Activated CD8-positive, alpha-beta memory T cell treated with anti-CD3 and anti-CD28 coated beads, Interleukin-2, amount 10 ng/mL, durations not matched to agents 7 days and 5 days (primary cell): ENCODE data around the gene ABHD5. TPM values are rescaled to one million over a fixed set of nuclear protein-coding genes. Genes with fewer than 3 reads are reported as not detected.
"Not testable (repeated sequence)": the region's sequence is repeated elsewhere in the genome, so short reads cannot be mapped to it uniquely, and the experiment has no call there.

Experiments used
- ATAC-seq: fragments of 150-1000 bp; cut with Tn5 transposase; one replicate; pipeline ENCODE4 v1.10.0; 2021; ENCODE audit warnings: moderate library complexity
- CTCF ChIA-PET: fragments of 350-600 bp; sonication (Branson Sonifier 250); formaldehyde crosslinking; loops from one replicate; lab custom pipeline; 2021; ENCODE audit warnings: antibody characterized with exemption; lab: Charles Lee
- DNase-seq: peaks from one replicate; pipeline ENCODE4 v3.0.0-alpha.2; 2020
- H3K27ac Mint-ChIP-seq: one replicate; pipeline ENCODE4 v1.8.0; 2021; ENCODE audit warnings: mild to moderate bottlenecking, mixed read lengths
- H3K27me3 Mint-ChIP-seq: one replicate; pipeline ENCODE4 v1.8.0; 2021; ENCODE audit warnings: mixed read lengths
- H3K36me3 Mint-ChIP-seq: one replicate; pipeline ENCODE4 v1.8.0; 2021; ENCODE audit warnings: mild to moderate bottlenecking, mixed read lengths
- H3K4me1 Mint-ChIP-seq: one replicate; pipeline ENCODE4 v1.8.0; 2021; ENCODE audit warnings: mixed read lengths
- H3K4me3 Mint-ChIP-seq: one replicate; pipeline ENCODE4 v1.8.0; 2021; ENCODE audit warnings: mild to moderate bottlenecking, moderate library complexity, mixed read lengths
- H3K9me3 Mint-ChIP-seq: one replicate; pipeline ENCODE4 v1.8.0; 2022; ENCODE audit warnings: low read depth, mixed read lengths
- total RNA-seq, 2 experiments: library from RNA; stranded (reverse); gene quantifications; one replicate each; pipeline ENCODE4 v1.2.3, GENCODE V29; 2021

The ABHD5 gene
- total RNA-seq, 2 experiments from 2014 or later: 12.9 to 16.5 TPM

DNA sequence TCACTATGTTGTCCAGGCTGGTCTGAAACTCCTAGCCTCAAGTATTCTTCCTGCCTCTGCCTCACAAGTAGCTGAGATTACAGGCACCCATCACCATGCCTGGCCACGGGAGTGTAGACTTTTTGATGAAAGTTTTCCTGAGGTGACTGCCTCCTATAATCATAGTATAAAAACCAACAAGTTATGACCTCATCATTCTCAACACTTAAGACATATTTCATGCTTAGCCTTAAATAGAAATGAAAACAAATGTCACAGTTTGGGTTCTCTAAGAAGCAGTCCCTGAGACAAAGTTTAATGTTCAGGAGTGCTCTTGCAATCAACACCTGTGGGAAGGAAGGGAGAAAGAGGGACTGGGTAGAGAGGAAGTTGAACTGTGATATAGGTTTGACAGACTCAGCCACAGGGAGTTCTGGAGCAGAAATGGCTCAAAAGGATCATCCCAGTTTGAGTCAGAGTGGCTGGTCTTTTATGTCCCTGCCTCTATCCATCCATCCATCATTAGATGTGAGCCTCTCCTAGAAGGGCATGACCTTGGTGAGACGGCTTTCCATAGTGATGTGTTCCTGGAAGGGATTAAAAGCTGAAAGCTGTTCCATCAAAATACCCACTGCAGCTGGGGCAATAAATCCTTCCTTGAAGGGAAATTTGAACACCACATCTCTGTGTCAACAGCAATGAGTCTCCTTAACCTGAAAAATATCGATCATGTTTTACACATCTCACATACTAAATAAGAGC is 16.2 kb upstream of the ABHD5 start:
- no peak for ATAC-seq
- Mint-ChIP-seq H3K4me1 (no peaks in the 10 kb centered on the region), H3K36me3 (no peaks in the 10 kb centered on the region), H3K4me3 (no peak overlapping the region), H3K27ac (no peak overlapping the region), H3K27me3 (peaks cover 6% of the 10 kb centered on the region), H3K9me3 (no peaks in the 10 kb centered on the region)
- DNase-seq: no peak
- CTCF ChIA-PET: no interaction called here

GRCh38 chr3:43675593-43675992 is 15.1 kb upstream of the ABHD5 start:
- no peaks in the 10 kb centered on the region for H3K36me3 Mint-ChIP-seq
- DNase-seq (no peak), ATAC-seq (no peak)
- H3K27ac Mint-ChIP-seq: no peak overlapping the region
- H3K9me3 Mint-ChIP-seq: no peaks in the 10 kb centered on the region
- H3K27me3 Mint-ChIP-seq: peaks cover 6% of the 10 kb centered on the region
- H3K4me3 Mint-ChIP-seq: no peak overlapping the region
- H3K4me1 Mint-ChIP-seq: no peaks in the 10 kb centered on the region
- CTCF ChIA-PET: no interaction called here

DNA sequence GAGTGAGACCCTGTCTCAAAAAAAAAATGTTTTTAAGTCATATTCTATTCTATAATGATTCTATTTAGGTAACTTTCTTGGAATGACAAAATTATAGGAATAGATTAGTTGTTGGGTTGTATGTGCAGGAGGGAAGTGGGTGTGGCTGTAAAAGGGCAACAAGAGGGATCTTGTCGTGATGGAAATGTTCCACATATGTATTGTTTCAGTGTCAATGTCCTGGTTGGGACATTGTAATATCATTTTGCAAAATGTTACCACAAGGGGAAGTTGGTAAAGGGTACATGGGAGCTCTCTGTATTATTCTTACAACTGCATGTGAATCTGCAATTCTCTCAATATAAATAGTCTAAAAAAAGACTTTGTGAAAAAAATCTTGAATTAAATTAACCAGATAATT is 14.3 kb upstream of the ABHD5 start:
- no peak for DNase-seq
- H3K4me3 Mint-ChIP-seq: no peak overlapping the region
- H3K27ac Mint-ChIP-seq: no peak overlapping the region
- peaks cover 5% of the 10 kb centered on the region for H3K27me3 Mint-ChIP-seq
- no peaks in the 10 kb centered on the region for H3K9me3 Mint-ChIP-seq
- H3K36me3 Mint-ChIP-seq: no peaks in the 10 kb centered on the region
- CTCF ChIA-PET: no interaction called here
- no peaks in the 10 kb centered on the region for H3K4me1 Mint-ChIP-seq
- ATAC-seq: no peak

GRCh38 chr3:43678375-43678774 is 12.4 kb upstream of the ABHD5 start:
- H3K27me3 Mint-ChIP-seq, H3K27ac Mint-ChIP-seq, H3K4me3 Mint-ChIP-seq, CTCF ChIA-PET, H3K36me3 Mint-ChIP-seq, ATAC-seq, H3K4me1 Mint-ChIP-seq, DNase-seq, H3K9me3 Mint-ChIP-seq: not testable (repeated sequence)

DNA sequence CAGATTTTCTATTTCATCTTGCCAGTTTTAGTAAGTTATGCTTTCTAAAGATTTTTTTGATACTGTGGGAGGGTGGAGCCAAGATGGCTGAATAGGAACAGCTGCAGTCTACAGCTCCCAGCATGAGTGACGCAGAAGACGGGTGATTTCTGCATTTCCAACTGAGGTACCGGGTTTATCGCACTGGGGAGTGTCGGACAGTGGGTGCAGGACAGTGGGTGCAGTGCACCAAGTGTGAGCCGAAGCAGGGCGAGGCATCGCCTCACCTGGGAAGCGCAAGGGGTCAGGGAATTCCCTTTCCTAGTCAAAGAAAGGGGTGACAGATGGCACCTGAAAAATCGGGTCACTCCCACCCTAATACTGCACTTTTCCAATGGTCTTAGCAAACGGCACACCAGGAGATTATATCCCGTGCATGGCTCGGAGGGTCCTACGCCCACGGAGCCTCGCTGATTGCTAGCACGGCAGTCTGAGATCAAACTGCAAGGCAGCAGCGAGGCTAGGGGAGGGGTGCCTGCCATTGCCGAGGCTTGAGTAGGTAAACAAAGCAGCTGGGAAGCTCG is 11.8 kb upstream of the ABHD5 start:
- ATAC-seq, CTCF ChIA-PET, H3K4me3 Mint-ChIP-seq, H3K27ac Mint-ChIP-seq, H3K9me3 Mint-ChIP-seq, DNase-seq, H3K36me3 Mint-ChIP-seq, H3K4me1 Mint-ChIP-seq: not testable (repeated sequence)
- H3K27me3 Mint-ChIP-seq: peaks cover 10% of the 10 kb centered on the region

DNA sequence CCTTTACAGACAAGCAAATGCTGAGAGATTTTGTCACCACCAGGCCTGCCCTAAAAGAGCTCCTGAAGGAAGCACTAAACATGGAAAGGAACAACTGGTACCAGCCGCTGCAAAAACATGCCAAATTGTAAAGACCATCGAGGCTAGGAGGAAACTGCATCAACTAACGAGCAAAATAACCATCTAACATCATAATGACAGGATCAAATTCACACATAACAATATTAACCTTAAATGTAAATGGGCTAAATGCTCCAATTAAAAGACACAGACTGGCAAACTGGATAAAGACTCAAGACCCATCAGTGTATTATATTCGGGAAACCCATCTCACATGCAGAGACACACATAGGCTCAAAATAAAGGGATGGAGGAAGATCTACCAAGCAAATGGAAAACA is 9.9 kb upstream of the ABHD5 start:
- H3K36me3 Mint-ChIP-seq, H3K4me3 Mint-ChIP-seq, DNase-seq, ATAC-seq, H3K27ac Mint-ChIP-seq, H3K4me1 Mint-ChIP-seq, CTCF ChIA-PET, H3K9me3 Mint-ChIP-seq: not testable (repeated sequence)
- H3K27me3 Mint-ChIP-seq: peaks cover 12% of the 10 kb centered on the region

- Mint-ChIP-seq H3K36me3 (peaks cover 2% of the 10 kb centered on the region), H3K27me3 (peaks cover 12% of the 10 kb centered on the region)
Measured at GRCh38 chr3:43684944-43685343, 5.8 kb upstream of the ABHD5 start.

GRCh38 chr3:43685921-43686320 is 4.8 kb upstream of the ABHD5 start:
- ATAC-seq: no peak
- CTCF ChIA-PET: no interaction called here

More at GRCh38 chr3:43684944-43685343, 5.8 kb upstream of the ABHD5 start:
- no peaks in the 10 kb centered on the region for H3K9me3 Mint-ChIP-seq
- H3K4me1 Mint-ChIP-seq: peaks cover 4% of the 10 kb centered on the region
- H3K27ac Mint-ChIP-seq: no peak overlapping the region
- no peak overlapping the region for H3K4me3 Mint-ChIP-seq
- CTCF ChIA-PET: no interaction called here
- ATAC-seq (no peak), DNase-seq (no peak)

DNA sequence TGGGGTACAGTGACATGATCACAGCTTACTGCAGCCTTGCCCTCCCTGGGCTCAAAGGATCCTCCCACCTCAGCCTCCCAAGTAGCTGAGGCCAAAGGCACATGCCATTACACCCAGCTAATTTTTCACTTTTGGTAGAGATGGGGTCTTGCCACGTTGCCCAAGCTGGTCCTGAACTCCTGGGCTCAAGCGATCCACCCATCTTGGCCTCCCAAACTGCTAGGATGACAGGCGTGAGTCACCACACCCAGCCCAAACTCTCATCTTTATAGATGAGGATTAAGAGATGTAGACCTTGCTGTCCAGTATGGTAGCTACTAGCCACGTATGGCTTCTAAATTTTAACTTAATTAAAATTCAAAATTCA is 4.4 kb upstream of the ABHD5 start:
- Mint-ChIP-seq H3K4me3 (no peak overlapping the region), H3K9me3 (no peaks in the 10 kb centered on the region), H3K4me1 (peaks cover 9% of the 10 kb centered on the region), H3K27ac (no peak overlapping the region), H3K27me3 (peaks cover 12% of the 10 kb centered on the region), H3K36me3 (peaks cover 2% of the 10 kb centered on the region)
- no peak for DNase-seq
- CTCF ChIA-PET: no interaction called here
- ATAC-seq: no peak

More at GRCh38 chr3:43685921-43686320, 4.8 kb upstream of the ABHD5 start:
- Mint-ChIP-seq H3K4me3 (no peak overlapping the region), H3K27ac (no peak overlapping the region), H3K27me3 (peaks cover 12% of the 10 kb centered on the region), H3K36me3 (peaks cover 2% of the 10 kb centered on the region), H3K9me3 (no peaks in the 10 kb centered on the region), H3K4me1 (peaks cover 9% of the 10 kb centered on the region)
- no peak for DNase-seq

DNA sequence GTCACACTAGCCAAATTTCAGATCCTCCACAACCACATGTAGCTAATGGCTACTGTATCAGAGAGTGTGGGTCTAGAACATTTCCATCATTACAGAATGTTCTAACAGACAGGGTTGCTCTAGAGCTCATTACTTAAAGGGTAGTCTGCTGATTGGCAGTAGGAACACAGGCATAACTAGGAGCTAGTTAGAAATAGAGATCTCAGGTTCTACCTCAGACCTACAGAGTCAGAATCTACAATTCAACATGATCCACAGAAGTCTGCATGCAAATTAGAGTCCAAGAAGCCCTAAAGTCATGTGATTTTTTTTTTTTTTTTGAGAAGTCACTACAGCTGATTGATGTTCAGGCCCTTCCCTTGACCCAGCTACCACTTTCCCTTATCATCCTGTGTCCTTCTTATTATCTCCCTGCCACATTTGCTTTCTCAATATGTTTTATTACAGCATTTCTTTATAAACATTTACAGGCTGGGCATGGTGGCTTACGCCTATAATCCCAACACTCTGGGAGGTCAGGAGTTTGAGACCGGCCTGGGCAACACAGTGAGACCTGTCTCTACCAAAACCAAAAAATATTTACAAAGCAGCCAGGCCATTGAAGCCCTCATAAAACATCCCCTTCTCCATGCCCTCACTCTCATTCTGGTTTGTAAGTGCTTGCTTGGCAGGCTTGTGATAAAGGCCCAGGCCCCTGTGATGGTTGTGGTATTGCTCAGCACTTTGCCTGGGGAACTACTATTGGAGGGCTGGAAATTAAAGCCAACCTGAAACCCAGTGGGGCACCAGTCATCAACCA is 3.8 kb upstream of the ABHD5 start:
- peaks cover 6% of the 10 kb centered on the region for H3K27me3 Mint-ChIP-seq
- H3K36me3 Mint-ChIP-seq: peaks cover 2% of the 10 kb centered on the region
- no peak overlapping the region for H3K27ac Mint-ChIP-seq
- CTCF ChIA-PET: no interaction called here
- DNase-seq (no peak), ATAC-seq (no peak)
- no peaks in the 10 kb centered on the region for H3K9me3 Mint-ChIP-seq
- H3K4me3 Mint-ChIP-seq: no peak overlapping the region
- peaks cover 13% of the 10 kb centered on the region for H3K4me1 Mint-ChIP-seq

GRCh38 chr3:43687499-43687811 is 3.3 kb upstream of the ABHD5 start:
- DNase-seq (no peak), ATAC-seq (no peak)
- Mint-ChIP-seq H3K36me3 (peaks cover 2% of the 10 kb centered on the region), H3K9me3 (no peaks in the 10 kb centered on the region), H3K27ac (no peak overlapping the region), H3K4me3 (no peak overlapping the region), H3K27me3 (peaks cover 2% of the 10 kb centered on the region), H3K4me1 (peaks cover 19% of the 10 kb centered on the region)
- CTCF ChIA-PET: no interaction called here

DNA sequence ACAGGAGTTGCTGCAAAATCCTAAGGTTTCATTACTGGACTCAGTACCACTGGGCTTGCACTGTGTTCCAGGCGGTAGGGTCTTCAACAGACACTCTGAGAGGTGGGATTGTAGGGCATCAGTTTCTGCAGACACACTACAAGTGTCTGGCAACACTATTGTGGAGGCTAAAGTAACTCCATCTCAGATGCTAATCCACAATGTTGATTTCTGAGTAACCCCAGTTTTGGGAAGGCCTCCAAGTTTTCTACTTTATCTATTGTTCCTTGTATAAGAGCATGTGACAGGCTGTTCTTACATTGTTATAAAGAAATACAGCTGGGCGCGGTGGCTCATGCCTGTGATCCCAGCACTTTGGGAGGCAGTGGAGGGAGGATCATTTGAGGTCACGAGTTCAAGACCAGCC is 2.5 kb upstream of the ABHD5 start:
- DNase-seq: no peak
- CTCF ChIA-PET: no interaction called here
- Mint-ChIP-seq H3K4me3 (no peak overlapping the region), H3K4me1 (peaks cover 24% of the 10 kb centered on the region), H3K27me3 (peaks cover 2% of the 10 kb centered on the region), H3K36me3 (peaks cover 2% of the 10 kb centered on the region), H3K9me3 (no peaks in the 10 kb centered on the region), H3K27ac (no peak overlapping the region)
- no peak for ATAC-seq

- no peaks in the 10 kb centered on the region for H3K9me3 Mint-ChIP-seq
- H3K4me1 Mint-ChIP-seq: peaks cover 31% of the 10 kb centered on the region
- H3K27ac Mint-ChIP-seq: no peak overlapping the region
- H3K36me3 Mint-ChIP-seq: peaks cover 2% of the 10 kb centered on the region
- no peak for ATAC-seq
- no peak overlapping the region for H3K4me3 Mint-ChIP-seq
- H3K27me3 Mint-ChIP-seq: peaks cover under 1% of the 10 kb centered on the region
- CTCF ChIA-PET: no interaction called here
- no peak for DNase-seq
Measured at GRCh38 chr3:43689166-43689565, 1.6 kb upstream of the ABHD5 start.
